GM23248 (cell line): ENCODE data around the gene CALD1.

Source experiments
- EZH2 ChIP-seq: fragments of 200-600 bp; sonication (generic); IDR thresholded peaks from 2 replicates; pipeline ENCODE4 v1.6.1; 2018; ENCODE audit warnings: antibody characterized with exemption, mild to moderate bottlenecking; ENCODE audit not compliant: insufficient read depth, poor library complexity, severe bottlenecking
- EZH2phosphoT487 ChIP-seq: fragments of 200-600 bp; sonication (generic); IDR thresholded peaks from 2 replicates; pipeline ENCODE4 v1.6.1; 2018; ENCODE audit warnings: antibody characterized with exemption, moderate library complexity, mild to moderate bottlenecking, low read depth; ENCODE audit not compliant: insufficient read depth

- TF ChIP-seq EZH2 = no peak
- no peak for TF ChIP-seq EZH2phosphoT487
These were observed 123.8 kb downstream of the CALD1 start for GRCh38 chr7:134903073-134903790.
